Ectodermal cell (in vitro differentiated cells): Measurements from ENCODE around the gene ANGPTL2.

Experiments used
- H3K27ac ChIP-seq: 2 replicates; pipeline ENCODE4 v1.7.0; 2013; ENCODE audit warnings: mild to moderate bottlenecking, low read depth, low read length; ENCODE audit not compliant: insufficient read depth, poor library complexity, severe bottlenecking
- H3K27me3 ChIP-seq: 2 replicates; pipeline ENCODE4 v1.7.0; 2013; ENCODE audit warnings: mild to moderate bottlenecking, low read length; ENCODE audit not compliant: insufficient read depth, control insufficient read depth, poor library complexity, severe bottlenecking
- H3K36me3 ChIP-seq: one replicate; pipeline ENCODE4 v1.7.0; 2013; ENCODE audit warnings: low read length; ENCODE audit not compliant: control insufficient read depth, insufficient read depth
- H3K4me1 ChIP-seq: one replicate; pipeline ENCODE4 v1.7.0; 2013; ENCODE audit warnings: low read length; ENCODE audit not compliant: control insufficient read depth, insufficient read depth
- H3K4me3 ChIP-seq: 2 replicates; pipeline ENCODE4 v1.7.0; 2013; ENCODE audit warnings: low read depth, low read length, control low read depth; ENCODE audit not compliant: insufficient read depth
- H3K9me3 ChIP-seq: 2 replicates; pipeline ENCODE4 v1.7.0; 2013; ENCODE audit warnings: mild to moderate bottlenecking, low read length, moderate library complexity; ENCODE audit not compliant: control insufficient read depth
- WGBS, 2 experiments: methylation state at CpG; one replicate each; pipeline ENCODE4 v1.1.7; 2013; ENCODE audit warnings: missing lambda C conversion rate in 2 of 2; 5-methylcytosine and 5-hydroxymethylcytosine counted together

The ANGPTL2 gene

DNA sequence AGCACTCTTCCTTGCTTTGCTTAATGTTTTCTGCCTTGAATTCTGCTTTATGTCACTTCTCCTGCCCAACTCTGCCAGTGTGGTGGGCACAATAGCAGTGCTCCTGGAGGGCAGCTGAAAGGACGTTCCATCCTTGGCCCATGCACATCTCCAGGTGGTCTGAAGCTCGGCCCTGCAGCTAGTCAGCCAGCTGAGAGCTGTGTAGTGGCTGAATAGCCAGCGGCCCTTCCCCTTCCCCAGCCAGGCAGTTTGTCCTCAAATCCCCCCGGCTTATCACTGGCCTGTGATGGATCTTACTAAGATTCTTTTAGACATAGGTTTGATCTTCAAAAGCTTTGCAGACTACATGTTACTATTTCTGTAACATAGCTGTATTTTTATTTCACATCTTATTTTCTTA lies 42.7 kb upstream of the ANGPTL2 start:
- H3K27ac ChIP-seq = no peak overlapping the region
- no peaks in the 10 kb centered on the region for H3K36me3 ChIP-seq
- no peaks in the 10 kb centered on the region for H3K9me3 ChIP-seq
- no peak overlapping the region for H3K4me3 ChIP-seq
- peaks cover 6% of the 10 kb centered on the region for H3K4me1 ChIP-seq
- H3K27me3 ChIP-seq = no peaks in the 10 kb centered on the region
- WGBS, 2 experiments = 0 to 14% methylated on average over 3 to 4 of the region's 4 CpGs

DNA sequence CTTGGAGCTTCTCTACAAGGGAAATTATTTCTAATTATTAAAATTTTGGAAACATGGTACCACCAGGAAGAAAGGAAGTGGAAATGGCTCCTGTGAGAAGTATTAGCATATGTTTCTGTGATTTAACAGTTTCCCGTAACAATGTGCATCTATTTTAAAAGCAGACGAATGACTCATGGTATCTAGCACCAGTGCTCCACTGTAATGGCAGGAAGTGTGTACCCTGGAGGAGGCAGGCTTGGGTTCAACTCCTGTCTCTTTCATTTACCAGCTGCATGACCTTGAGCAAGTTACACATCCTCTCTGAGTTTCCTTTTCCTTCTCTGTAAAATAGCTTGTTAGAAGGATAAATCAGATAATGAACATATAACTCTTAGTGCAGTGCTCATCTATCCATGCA lies 41.0 kb upstream of the ANGPTL2 start:
- WGBS, 2 experiments = 85 to 92% methylated on average over 2 of the region's 2 CpGs
- Histone ChIP-seq H3K4me1 (peaks cover 6% of the 10 kb centered on the region), H3K27ac (no peak overlapping the region), H3K36me3 (no peaks in the 10 kb centered on the region), H3K27me3 (no peaks in the 10 kb centered on the region), H3K9me3 (no peaks in the 10 kb centered on the region), H3K4me3 (no peak overlapping the region)

DNA sequence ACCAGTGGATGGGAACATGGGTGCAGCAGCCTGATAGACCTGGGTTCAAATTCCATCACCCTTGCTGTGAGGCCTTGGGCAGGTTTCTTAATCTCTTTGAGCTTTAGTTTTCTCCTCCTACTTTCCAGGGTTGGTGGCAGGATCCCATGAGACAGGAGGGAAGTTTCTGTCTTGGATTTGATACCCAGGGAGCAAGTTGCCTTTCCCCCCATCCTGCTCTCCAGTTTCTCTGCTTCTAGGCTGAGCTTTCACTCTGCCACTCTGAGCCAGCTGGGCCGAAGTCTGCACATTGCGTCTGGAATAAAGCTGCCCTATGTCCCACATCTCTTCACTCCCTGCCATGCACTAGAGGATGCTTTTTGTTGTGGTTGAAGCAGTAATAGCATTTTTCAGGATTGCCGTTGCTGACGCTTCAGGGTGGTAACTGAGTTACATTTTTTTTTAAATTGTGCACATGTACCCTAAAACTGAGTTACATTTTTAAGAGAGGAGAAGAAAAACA lies 40.5 kb upstream of the ANGPTL2 start:
- no peak overlapping the region for H3K27ac ChIP-seq
- no peaks in the 10 kb centered on the region for H3K27me3 ChIP-seq
- 76 to 98% methylated on average over 2 to 4 of the region's 4 CpGs for WGBS, 2 experiments
- no peaks in the 10 kb centered on the region for H3K36me3 ChIP-seq
- no peak overlapping the region for H3K4me3 ChIP-seq
- H3K9me3 ChIP-seq = no peaks in the 10 kb centered on the region
- peaks cover 6% of the 10 kb centered on the region for H3K4me1 ChIP-seq

DNA sequence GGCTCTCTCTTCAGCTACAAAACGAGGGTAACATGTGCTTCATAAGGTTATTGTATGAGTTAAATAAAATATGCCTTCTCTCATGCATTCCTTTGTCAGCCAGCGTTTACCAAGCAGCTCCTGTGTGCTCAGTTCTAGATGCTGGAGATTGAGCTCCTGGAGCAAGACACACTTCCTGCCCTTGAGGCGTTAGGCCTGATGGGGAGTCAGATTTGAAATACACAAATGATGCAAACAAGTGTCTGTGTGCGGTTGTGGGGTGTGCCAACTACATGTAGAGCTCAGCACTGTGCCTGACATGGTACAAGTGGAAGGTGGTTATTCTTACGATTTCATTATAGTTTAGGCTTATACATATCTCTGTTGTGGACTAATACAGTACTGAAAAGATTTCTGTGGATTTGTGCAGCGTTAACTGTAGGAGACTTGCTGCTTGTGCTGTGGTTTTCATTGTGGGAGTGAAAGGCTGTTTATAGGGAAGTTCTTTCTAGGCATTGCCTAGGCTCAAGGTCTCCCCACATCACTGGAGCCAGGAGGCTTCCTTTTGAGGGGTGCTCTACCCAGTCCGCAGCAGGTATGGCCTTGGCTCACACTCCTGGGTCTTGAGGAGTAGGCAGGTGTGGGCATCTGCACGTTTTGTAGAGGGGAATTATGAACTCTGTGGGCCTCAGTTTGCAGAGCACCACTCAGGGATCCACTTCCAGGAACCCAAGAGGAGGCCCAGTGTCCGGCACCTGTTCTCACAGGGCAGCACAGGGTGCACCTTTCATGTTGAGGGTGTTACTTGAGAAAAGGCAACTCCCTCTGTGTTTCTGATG lies 39.8 kb upstream of the ANGPTL2 start:
- Histone ChIP-seq H3K9me3 (no peaks in the 10 kb centered on the region), H3K4me3 (no peak overlapping the region), H3K27ac (no peak overlapping the region), H3K36me3 (no peaks in the 10 kb centered on the region), H3K27me3 (no peaks in the 10 kb centered on the region), H3K4me1 (peaks cover 6% of the 10 kb centered on the region)
- WGBS, 2 experiments = 82 to 83% methylated on average over 9 of the region's 9 CpGs

DNA sequence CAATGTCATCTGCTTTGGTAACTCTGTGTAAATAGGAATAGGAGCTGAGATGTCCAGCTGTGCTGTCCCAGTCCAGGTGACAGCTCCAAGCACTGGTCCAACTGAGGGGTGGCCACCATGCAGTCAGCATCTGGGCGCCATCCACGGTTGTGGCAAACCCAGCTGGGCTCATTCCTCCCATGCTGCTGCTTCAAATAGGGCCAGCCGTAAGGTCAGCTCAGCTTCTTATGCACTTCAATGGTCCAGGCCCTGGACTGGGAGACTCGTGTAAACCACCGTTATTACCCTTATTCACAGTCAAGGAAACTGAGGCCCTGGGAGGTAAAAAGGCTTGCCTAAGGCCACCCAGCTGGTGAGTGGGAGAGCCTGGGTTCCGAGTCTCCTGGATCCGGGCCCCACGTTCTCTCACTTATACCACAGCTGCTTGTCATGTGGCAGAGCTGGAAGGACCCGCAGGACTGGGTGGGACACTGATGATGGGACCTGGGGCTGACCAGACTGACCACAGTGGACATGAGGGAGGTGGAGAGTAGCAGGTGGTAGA lies 38.7 kb upstream of the ANGPTL2 start:
- WGBS, 2 experiments = 95 to 99% methylated on average over 9 of the region's 9 CpGs
- peaks cover 6% of the 10 kb centered on the region for H3K4me1 ChIP-seq
- no peak overlapping the region for H3K27ac ChIP-seq

DNA sequence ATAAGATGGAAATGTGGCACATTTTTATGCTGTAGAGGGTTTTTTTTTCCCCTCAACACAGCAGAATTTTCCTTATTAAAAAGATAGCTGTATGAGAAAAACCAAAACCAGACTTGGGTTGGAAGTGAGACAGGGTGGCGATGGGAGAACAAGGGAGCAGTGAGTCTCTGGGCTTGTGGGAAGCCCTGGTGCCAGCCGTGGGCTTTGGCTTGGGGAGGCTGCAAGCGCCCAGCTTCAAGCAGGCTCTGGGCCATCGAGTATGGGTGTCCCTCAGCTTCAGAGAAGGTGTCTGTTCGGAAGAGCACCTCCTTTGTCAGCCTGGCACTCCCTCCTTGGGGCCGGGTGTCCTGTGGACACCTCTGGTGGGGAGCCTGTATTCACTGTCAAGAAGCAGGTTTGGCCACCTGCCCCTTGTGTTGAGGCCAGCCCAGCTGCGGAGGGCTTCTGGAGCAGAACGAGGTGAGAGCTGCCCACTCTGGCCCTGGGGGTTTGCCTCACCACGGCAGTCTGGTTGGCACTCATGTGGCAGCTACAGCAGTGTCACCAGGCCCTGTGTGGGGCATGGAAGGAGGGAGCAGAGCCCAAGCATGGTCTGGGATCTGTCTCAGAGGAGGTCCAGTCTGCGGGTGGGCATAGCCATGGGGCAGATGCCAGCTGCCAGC lies 37.6 kb upstream of the ANGPTL2 start:
- Histone ChIP-seq H3K27ac (no peak overlapping the region), H3K4me3 (no peak overlapping the region), H3K27me3 (no peaks in the 10 kb centered on the region), H3K36me3 (no peaks in the 10 kb centered on the region), H3K4me1 (peaks cover 3% of the 10 kb centered on the region), H3K9me3 (no peaks in the 10 kb centered on the region)
- WGBS, 2 experiments = 84 to 87% methylated on average over 10 of the region's 10 CpGs

More for the DNA sequence above, 38.7 kb upstream of the ANGPTL2 start:
- Histone ChIP-seq H3K27me3 (no peaks in the 10 kb centered on the region), H3K4me3 (no peak overlapping the region), H3K9me3 (no peaks in the 10 kb centered on the region), H3K36me3 (no peaks in the 10 kb centered on the region)

DNA sequence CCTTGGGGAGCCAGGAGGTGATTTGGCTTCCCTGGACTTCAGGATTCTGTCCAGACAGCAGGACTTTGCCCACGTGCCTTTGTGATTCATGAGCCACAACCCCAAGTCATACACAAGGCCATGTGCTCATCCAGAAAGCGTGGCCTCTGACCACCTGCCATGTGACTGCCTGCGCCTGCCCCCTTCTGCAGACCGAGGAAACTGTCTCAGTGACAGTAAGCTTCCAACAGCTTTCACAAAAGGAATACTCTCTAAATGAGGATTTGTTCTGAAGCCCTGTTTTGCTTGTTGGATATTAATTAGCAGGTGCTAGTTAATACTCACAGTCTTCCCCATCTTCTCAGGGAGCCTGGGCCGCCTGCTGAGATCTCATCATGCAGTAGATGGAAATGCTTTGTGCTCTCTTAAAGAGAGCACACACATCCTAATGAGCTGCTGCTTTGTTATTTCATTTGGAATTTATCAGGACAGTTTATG lies 36.9 kb upstream of the ANGPTL2 start:
- Histone ChIP-seq H3K4me1 (no peaks in the 10 kb centered on the region), H3K36me3 (no peaks in the 10 kb centered on the region), H3K27ac (no peak overlapping the region), H3K27me3 (no peaks in the 10 kb centered on the region), H3K4me3 (no peak overlapping the region), H3K9me3 (no peaks in the 10 kb centered on the region)
- WGBS, 2 experiments = 15 to 23% methylated on average over 5 of the region's 5 CpGs

DNA sequence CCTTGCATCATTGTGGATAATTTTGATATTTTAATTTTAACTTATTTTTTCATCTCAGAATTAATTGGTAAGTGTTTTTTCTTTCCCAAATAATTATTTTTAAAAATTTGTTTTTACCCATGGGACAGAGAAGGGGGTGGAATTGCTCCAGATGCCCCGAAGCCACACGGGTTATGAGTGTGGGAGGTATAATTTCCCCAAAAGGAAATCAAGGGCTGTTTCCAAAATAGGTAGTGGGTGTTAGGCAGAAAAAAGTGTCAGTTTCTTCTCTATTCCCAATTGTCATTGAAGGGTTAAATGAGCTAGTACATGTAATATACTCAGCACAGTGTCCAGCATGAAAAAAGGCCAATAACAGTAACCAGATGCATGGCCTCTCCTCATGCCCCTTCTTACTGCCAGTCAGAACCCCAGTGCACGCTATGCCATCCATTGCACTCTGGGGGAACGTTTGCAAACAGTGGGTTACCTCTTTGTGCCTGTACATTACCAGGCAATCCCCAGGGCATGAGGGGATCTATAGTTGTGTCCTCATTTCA lies 36.4 kb upstream of the ANGPTL2 start:
- Histone ChIP-seq H3K4me3 (no peak overlapping the region), H3K27ac (no peak overlapping the region), H3K4me1 (no peaks in the 10 kb centered on the region), H3K27me3 (no peaks in the 10 kb centered on the region), H3K36me3 (no peaks in the 10 kb centered on the region), H3K9me3 (no peaks in the 10 kb centered on the region)
- WGBS, 2 experiments = 77 to 84% methylated on average over 4 of the region's 4 CpGs

DNA sequence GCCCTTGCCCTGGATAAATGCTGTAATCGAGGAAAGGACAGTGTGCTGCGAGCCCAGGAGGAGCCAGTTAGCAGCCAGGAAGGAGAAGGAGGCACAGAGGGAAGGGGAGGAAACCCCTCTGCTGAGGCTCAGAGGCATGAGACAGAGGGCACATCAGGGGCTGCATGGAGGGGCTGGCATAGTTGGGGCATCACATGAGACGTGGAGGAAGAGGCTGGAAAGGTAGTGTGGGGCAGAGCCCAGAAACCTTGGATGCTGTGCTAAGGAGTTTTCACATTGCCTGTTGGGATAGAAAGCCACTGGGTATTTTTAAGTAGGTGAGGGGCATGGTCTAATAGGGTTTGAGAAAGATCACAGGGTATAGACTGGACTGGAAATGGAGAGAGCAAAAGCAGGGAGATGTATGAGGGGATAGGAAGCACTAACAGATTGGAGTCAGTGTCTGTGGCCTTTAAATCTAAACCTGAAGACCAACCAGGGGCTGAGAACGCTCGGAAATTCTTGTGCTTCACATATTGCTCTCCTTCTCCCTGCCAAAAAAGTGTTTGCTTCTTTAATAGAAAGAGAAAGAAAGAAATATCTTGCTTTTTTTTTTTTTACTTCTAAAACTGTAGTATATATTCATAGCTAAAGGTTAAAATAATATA lies 33.0 kb upstream of the ANGPTL2 start:
- Histone ChIP-seq H3K9me3 (no peaks in the 10 kb centered on the region), H3K36me3 (no peaks in the 10 kb centered on the region), H3K4me1 (no peaks in the 10 kb centered on the region), H3K27ac (no peak overlapping the region), H3K27me3 (no peaks in the 10 kb centered on the region), H3K4me3 (no peak overlapping the region)
- WGBS, 2 experiments = 88 to 91% methylated on average over 5 of the region's 5 CpGs
